ENCODE data around the gene AADACL2. TPM values are rescaled to one million over a fixed set of nuclear protein-coding genes. Genes with fewer than 3 reads are reported as not detected.

Gene AADACL2
- total RNA-seq, 4 donors from 2014 or later = 0.49 TPM; not detected in 3

DNA sequence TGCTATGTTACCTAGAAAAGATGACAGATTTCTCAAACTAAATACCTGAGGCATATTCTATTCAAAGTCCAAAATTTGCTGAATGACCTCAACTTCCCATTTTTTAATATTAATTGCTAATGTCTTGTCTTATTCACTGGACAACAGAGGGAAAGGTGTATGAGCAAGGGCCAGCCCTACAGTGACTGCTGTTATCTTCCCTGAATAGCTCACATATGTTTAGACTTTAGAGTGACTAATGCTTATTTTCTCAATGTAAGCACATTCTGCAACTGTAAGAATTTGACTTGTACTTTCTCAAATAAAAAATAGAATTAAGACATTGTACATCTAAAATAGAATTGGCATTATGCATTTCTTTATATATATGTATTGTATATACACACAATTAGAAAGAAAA lies 26.5 kb upstream of the AADACL2 start:
- TF ChIP-seq, protein P1, sequence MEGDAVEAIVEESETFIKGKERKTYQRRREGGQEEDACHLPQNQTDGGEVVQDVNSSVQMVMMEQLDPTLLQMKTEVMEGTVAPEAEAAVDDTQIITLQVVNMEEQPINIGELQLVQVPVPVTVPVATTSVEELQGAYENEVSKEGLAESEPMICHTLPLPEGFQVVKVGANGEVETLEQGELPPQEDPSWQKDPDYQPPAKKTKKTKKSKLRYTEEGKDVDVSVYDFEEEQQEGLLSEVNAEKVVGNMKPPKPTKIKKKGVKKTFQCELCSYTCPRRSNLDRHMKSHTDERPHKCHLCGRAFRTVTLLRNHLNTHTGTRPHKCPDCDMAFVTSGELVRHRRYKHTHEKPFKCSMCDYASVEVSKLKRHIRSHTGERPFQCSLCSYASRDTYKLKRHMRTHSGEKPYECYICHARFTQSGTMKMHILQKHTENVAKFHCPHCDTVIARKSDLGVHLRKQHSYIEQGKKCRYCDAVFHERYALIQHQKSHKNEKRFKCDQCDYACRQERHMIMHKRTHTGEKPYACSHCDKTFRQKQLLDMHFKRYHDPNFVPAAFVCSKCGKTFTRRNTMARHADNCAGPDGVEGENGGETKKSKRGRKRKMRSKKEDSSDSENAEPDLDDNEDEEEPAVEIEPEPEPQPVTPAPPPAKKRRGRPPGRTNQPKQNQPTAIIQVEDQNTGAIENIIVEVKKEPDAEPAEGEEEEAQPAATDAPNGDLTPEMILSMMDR (IDR thresholded peaks at IDR 0.05; ENCODE audit: low read depth) = no peak

DNA sequence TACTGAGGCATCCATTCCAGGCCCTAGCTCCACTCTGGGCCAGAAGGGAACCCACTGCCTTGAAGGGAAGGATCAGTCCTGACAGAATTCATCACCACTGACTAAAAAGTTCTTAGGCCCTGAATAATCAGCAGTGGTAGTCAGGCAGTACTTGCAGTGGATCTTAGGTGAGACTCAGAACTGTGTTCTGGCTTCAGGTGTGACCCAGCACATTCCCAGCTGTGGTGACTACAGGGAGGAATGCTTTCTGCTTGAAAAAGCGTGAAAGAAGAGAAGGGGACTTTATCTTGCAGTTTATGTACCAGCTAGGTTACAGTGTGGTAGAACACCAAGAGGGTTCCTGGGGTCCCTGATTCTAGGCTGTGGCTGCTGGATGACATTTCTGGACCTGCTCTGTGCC lies 24.9 kb upstream of the AADACL2 start:
- TF ChIP-seq, protein P1 (IDR thresholded peaks at IDR 0.05; ENCODE audit: low read depth) = no peak

DNA sequence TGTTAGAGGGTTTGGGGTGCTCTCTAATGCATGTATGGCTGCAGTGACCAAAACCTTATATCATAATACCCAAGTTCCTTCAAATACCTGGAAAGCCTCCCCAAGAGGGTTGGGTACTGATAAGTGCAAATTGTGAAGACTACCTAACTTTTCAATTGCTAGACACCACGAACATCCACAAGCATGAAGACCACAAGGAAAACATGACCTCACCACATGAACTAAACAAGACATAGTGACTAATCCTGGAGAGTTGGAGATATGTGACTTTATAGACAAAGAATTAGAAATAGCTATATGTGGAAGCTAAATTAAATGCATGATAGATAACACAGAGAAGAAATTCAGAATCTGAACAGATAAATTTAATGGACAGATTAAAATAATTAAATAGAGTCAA lies 23.9 kb upstream of the AADACL2 start:
- TF ChIP-seq, protein P1 (IDR thresholded peaks at IDR 0.05; ENCODE audit: low read depth) = no peak

DNA sequence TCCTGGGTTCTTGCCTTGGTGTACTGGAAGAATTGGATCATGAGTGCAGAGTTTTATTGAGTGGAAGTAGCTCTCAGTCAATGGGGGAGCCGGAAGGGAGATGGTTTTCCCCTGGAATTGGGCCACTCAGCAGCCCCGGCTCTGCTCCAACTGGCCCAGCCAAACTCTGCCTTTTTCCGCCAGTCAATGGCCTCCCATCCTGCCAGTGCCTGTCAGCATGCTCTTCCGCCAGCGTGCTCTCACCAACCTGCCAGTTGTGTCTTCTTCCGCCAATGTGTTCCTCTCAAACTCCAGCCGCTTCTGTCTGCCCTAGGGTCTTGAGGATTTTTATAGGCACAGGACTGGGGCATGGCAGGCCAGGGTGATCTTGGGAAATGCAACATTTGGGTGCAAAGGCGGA lies 12.4 kb upstream of the AADACL2 start:
- TF ChIP-seq, protein P1 (IDR thresholded peaks at IDR 0.05; ENCODE audit: low read depth) = no peak

DNA sequence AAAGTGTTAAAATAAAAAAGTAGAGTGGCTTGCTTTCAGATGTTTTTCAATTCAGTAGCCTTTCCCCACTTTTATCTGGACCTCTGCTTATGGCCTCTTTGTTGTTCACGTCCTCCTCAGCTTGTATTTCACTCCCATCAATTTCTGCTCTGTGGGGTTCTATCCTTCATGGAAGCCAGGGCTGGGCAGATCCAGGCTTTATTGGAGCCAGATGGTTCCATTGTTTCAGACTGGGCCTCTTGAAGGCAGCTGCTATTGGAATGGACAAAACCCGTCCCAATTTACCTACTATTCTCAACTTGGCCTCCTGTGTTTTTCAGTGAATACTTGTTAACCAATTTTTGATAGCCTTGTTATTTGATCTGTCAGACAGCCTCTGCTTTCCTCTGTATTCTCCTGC lies 10.9 kb upstream of the AADACL2 start:
- TF ChIP-seq, protein P1 (IDR thresholded peaks at IDR 0.05; ENCODE audit: low read depth) = no peak

DNA sequence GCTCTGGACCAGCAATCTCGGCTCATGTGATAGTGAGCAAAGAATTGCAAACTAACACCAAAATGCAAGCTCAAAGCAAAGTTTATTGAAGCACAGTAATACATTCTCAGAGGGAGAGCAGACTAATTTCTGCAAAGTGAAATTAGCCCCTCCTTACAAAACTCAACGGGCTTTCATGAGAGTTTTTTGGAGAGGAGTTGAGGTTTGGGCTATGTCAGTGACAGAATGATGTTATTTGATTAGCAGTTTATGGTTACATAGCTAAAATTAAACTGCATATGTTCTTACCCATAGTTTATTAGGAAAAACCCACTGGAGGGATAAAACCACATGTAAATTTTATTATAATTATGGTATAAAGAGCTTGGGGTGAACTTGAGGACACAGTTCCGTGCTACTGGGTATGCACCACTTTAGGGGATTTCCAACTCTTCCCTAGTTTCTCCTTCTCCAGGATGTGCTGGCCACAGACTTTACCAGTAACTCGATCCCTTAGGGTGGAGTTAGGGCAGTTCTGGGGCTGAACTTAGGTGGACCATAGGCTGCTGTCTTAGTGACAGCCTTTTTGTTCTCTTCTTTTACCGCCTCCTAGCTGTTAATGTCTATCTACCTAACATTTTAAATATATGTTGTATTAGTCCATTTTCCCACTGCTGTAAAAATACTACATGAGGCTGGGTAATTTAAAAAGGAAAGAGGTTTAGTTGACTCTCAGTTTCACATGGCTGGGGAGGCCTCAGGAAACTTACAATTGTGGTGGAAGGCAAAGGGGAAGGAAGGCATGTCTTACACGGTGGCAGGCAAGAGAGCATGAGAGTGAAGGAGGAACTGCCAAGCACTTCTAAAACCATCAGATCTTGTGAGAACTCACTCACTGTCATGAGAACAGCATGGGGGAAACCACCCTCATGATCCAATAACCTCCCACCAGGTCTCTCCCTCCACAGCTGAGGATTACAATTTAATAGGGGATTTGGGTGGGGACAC lies 8.9 kb upstream of the AADACL2 start:
- TF ChIP-seq, protein P1 (IDR thresholded peaks at IDR 0.05; ENCODE audit: low read depth) = no peak

DNA sequence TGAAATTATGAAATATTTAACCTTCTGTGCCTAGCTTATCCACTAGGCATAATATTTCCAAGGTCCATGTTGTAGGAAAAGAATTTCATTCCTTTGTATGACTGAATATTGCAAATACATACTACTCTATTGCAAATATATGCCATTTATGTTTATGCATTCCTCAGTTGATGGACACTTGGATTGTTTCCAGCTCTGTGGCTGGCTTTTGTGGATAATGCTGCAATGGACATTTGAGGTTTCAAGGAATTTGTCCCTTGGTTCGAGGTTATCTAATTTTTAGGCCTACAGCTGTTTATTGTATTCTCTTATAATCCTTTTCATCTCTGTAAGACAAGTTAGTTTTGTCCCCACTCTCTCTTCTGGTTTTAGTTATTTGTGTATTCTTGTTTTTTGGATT lies 7.7 kb upstream of the AADACL2 start:
- TF ChIP-seq, protein P1 (IDR thresholded peaks at IDR 0.05; ENCODE audit: low read depth) = no peak

Data from subcutaneous adipose tissue (tissue), 4 donors.